ENCODE results near the gene FRAT1. TPM values are rescaled to one million over a fixed set of nuclear protein-coding genes. Genes with fewer than 3 reads are reported as not detected.
"Not testable (repeated sequence)": the region's sequence is repeated elsewhere in the genome, so short reads cannot be mapped to it uniquely, and the experiment has no call there.

Gene FRAT1
- total and polyA plus RNA-seq, 9 donors = 1.2 to 2.6 (median 1.6) TPM

DNA sequence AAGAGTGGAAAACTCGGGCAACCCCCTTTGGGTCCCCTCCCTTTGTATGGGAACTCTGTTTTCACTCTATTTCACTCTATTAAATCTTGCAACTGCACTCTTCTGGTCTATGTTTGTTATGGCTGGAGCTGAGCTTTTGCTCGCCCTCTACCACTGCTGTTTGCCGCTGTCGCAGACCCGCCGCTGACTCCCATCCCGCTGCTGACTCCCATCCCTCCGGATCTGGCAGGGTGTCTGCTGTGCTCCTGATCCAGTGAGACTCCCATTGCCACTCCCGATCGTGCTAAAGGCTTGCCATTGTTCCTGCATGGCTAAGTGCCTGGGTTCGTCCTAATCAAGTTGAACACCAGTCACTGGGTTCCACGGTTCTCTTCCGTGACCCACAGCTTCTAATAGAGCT is 29.0 kb upstream of the FRAT1 start:
- H3K9me3 ChIP-seq (replicated peaks; ENCODE audit: control insufficient read depth, low read depth, low read length); H3K4me1 ChIP-seq (ENCODE audit: control insufficient read depth, insufficient read depth, low read length); H3K27me3 ChIP-seq (ENCODE audit: control insufficient read depth, insufficient read depth, low read length); DNase-seq; H3K36me3 ChIP-seq (ENCODE audit: control insufficient read depth, insufficient read depth, low read length); H3K27ac ChIP-seq (ENCODE audit: low read length); H3K4me3 ChIP-seq (ENCODE audit: low read length): not testable (repeated sequence)
- WGBS (ENCODE audit: insufficient coverage) = 98% methylated on average over 12 of the region's 13 CpGs

DNA sequence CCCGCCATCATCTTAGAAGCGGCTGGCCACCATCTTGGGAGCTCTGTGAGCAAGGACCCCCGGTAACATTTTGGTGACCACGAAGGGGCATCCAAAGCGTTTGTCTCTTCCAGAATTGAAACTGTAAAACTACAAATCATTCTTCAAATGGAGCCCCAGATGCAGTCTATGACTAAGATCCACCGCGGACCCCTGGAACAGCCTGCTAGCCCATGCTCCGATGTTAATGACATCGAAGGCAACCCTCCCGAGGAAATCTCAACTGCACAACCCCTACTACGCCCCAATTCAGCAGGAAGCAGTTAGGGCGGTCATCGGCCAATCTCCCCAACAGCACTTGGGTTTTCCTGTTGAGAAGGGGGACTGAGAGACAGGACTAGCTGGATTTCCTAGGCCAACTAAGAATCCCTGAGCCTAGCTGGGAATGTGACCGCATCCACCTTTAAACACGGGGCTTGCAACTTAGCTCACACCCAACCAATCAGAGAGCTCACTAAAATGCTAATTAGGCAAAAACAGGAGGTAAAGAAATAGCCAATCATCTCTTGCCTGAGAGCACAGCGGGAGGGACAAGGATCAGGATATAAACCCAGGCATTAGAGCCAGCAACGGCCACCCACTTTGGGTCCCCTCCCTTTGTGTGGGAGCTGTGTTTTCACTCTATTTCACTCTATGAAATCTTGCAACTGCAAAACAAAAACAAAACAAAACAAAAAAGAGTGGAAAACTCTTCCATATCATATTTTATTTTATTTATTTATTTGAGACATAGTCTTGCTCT is 28.3 kb upstream of the FRAT1 start:
- H3K27ac ChIP-seq (ENCODE audit: low read length) = not testable (repeated sequence)

DNA sequence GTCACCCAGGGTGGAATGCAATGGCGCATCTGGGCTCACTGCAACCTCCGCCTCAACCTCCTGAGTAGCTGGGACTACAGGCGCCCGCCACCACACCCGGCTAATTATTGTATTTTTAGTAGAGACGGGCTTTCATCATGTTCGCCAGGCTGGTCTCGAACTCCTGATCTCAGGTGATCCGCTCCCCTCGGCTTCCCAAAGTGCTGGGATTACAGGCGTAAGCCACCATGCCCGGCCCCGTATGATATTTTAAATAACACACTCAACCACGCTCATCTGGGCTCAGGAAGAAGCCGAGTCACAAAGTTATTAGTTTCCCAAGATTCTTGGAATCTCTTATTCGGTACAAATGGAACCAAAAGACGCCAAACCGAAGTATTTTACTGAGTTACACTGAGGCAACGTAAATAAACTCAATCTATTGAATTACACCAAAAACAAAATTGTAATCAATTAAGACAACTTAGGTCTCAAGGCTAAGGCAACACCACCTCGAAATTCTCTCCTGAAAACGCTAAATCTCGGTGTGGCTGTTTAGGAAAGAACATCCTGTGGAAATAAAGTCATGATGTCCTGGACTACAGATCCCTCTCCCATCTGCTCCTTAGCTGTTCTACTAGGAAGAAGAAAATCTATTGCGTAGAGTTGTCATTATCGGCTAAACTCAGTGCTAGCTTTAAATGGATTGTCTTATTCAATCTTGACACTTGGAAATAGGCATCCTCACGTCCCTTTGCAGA is 27.5 kb upstream of the FRAT1 start:
- peak overlapping the region; percentile 85 for H3K4me3 ChIP-seq (ENCODE audit: low read length)
- peaks cover 8% of the 10 kb centered on the region for H3K36me3 ChIP-seq (ENCODE audit: control insufficient read depth, insufficient read depth, low read length)
- H3K4me1 ChIP-seq (ENCODE audit: control insufficient read depth, insufficient read depth, low read length) = peaks cover 4% of the 10 kb centered on the region
- H3K27me3 ChIP-seq (ENCODE audit: control insufficient read depth, insufficient read depth, low read length) = no peaks in the 10 kb centered on the region
- DNase-seq = no peak
- H3K9me3 ChIP-seq (replicated peaks; ENCODE audit: control insufficient read depth, low read depth, low read length) = no peaks in the 10 kb centered on the region
- 70% methylated on average over 13 of the region's 25 CpGs for WGBS (ENCODE audit: insufficient coverage)
- peak overlapping the region; percentile 98 for H3K27ac ChIP-seq (ENCODE audit: low read length)

More for the DNA sequence above, 28.3 kb upstream of the FRAT1 start:
- not testable (repeated sequence) for H3K27me3 ChIP-seq (ENCODE audit: control insufficient read depth, insufficient read depth, low read length); H3K4me1 ChIP-seq (ENCODE audit: control insufficient read depth, insufficient read depth, low read length); H3K4me3 ChIP-seq (ENCODE audit: low read length); H3K9me3 ChIP-seq (replicated peaks; ENCODE audit: control insufficient read depth, low read depth, low read length); DNase-seq; H3K36me3 ChIP-seq (ENCODE audit: control insufficient read depth, insufficient read depth, low read length)
- 96% methylated on average over 7 of the region's 17 CpGs for WGBS (ENCODE audit: insufficient coverage)

DNA sequence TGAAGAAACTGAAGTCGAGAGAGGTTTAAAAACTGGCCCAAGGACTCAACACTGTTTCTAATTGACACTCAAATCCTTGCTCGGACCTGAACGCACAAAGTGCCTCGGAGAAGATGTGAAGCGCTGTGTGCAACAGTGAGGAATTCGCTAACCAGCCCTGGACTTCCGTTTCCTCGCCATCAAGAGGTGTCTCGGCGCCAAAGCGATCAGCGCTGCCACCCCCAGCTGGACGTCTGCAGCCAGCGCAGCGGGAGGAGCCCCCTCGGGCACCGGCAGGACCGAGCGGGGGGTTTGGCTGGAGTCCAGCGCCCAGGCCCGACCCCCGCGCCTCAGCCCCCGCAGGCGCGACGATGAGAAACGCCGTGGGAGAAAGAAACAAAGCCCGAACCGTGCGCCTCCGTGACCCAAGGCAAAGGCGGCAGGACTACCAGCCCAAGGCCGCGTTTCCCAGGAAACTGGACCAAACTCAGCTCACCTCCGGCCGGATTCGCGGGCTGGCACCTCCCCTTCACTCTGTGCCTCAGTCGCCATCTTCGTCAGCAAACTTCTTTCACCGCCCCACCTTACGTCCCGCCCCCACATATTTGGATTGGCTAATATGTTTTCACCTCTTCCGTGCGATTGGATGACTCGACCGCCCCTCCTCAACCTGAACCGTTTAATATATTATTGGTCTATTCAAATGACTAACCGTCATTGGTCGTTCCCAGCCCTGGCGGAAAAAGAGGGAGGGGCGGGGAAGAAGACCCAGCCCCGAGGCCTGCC is 26.8 kb upstream of the FRAT1 start, which contains the start of gene ARHGAP19:
Gene ARHGAP19, minus strand, starts transcription at position 541 of the 765 bp plus-strand sequence. Its CDS starts 10 bp downstream, at position 531.
- Histone ChIP-seq H3K27me3 (ENCODE audit: control insufficient read depth, insufficient read depth, low read length) (no peaks in the 10 kb centered on the region), H3K27ac (ENCODE audit: low read length) (peak within 1 kb of the TSS; percentile 98), H3K9me3 (replicated peaks; ENCODE audit: control insufficient read depth, low read depth, low read length) (no peaks in the 10 kb centered on the region), H3K4me1 (ENCODE audit: control insufficient read depth, insufficient read depth, low read length) (peaks cover 4% of the 10 kb centered on the region), H3K36me3 (ENCODE audit: control insufficient read depth, insufficient read depth, low read length) (peaks cover 3% of the 10 kb centered on the region), H3K4me3 (ENCODE audit: low read length) (peak within 1 kb of the TSS; percentile 85)
- under 1% methylated on average over 41 of the region's 55 CpGs for WGBS (ENCODE audit: insufficient coverage)
- DNase-seq = peak; percentile 100

DNA sequence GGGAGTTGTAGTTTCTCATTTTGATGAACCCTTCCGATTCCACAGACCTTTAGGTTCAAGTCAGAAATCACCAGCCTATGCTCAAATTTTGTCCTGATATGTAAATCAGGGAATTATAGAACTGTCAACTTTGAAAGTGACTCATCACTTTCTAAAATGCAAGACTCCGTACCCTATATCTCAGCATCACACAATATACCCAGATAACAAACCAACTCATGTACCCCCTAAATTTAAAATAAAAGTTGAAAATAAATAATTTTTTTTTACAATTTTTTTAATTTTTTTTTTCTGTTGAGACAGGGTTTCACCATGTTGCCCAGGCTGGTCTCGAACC is 26.2 kb upstream of the FRAT1 start:
- Histone ChIP-seq H3K4me1 (ENCODE audit: control insufficient read depth, insufficient read depth, low read length) (peaks cover 4% of the 10 kb centered on the region), H3K27me3 (ENCODE audit: control insufficient read depth, insufficient read depth, low read length) (no peaks in the 10 kb centered on the region), H3K27ac (ENCODE audit: low read length) (no peak overlapping the region), H3K4me3 (ENCODE audit: low read length) (no peak overlapping the region), H3K9me3 (replicated peaks; ENCODE audit: control insufficient read depth, low read depth, low read length) (no peaks in the 10 kb centered on the region), H3K36me3 (ENCODE audit: control insufficient read depth, insufficient read depth, low read length) (no peaks in the 10 kb centered on the region)
- no peak for DNase-seq
- no CpG with 5 or more reads among the region's 3 CpGs for WGBS (ENCODE audit: insufficient coverage)

DNA sequence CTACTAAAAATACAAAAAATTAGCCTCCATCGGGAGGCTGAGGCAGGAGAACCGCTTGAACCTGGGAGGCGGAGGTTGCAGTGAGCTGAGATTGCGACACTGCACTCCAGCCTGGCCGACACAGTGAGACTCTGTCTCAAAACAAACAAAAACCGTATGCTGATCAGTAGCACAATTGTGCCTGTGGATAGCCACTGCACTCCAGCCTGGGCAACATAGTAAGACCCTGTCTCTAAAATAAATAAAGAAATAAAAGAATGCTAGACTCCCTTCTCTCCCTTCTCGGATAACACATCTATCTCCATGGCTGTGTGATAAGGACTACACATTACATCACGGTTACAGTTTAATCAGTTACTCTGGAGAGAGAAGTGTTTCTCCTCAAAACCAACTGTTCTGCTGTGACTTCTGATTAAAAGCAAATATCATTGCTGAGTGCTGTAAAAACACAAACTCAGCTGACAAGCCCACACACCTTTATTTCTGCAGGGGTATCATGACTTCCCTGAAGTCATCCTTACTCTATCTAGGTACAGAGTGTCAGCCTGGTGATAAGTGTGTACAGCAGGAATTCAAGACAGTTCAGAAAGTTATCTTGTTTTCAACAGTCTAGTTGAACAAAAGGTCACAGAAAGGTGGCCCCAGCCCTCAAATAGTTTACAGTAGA is 21.4 kb upstream of the FRAT1 start:
- no peak for DNase-seq
- Histone ChIP-seq H3K36me3 (ENCODE audit: control insufficient read depth, insufficient read depth, low read length) (no peaks in the 10 kb centered on the region), H3K4me1 (ENCODE audit: control insufficient read depth, insufficient read depth, low read length) (no peaks in the 10 kb centered on the region), H3K27me3 (ENCODE audit: control insufficient read depth, insufficient read depth, low read length) (peaks cover 2% of the 10 kb centered on the region), H3K27ac (ENCODE audit: low read length) (no peak overlapping the region), H3K9me3 (replicated peaks; ENCODE audit: control insufficient read depth, low read depth, low read length) (no peaks in the 10 kb centered on the region), H3K4me3 (ENCODE audit: low read length) (no peak overlapping the region)
- 100% methylated on average over 1 of the region's 8 CpGs for WGBS (ENCODE audit: insufficient coverage)

DNA sequence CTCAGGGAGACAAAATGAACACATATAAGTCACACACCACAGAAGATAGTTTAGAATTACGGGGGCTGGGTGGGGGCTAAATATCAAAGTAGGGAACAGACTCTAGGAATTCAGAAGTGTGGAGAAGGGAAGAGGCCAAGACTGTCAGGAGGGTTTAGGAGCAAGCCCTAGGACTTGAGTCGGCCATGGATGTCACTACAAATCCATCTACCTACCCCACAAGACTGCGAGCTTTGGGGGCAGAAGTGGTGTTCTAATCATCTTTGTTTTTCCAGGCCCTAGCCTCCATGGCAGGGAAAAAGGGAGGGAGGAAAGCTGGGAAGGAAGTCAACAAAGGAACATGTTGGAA is 20.9 kb upstream of the FRAT1 start:
- WGBS (ENCODE audit: insufficient coverage) = no CpG with 5 or more reads among the region's 3 CpGs

DNA sequence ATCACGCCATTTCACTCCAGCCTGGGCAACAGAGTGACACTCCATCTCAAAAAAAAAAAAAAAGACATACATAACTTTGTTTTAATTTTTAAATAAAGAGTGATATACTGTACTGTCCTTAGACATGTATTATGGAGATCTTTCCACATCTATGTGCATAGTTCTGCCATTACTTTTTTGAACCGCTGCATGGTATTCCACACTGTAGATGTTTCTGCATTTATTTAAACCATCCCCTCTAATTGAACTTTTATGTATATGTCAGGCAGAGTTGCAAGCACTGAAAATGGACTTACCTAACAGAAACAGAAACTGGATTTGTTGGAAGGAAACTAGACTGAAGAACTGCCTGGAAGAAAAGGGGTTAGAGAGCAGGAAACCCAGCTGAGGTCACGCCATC is 18.1 kb upstream of the FRAT1 start:
- no peak overlapping the region for H3K4me3 ChIP-seq (ENCODE audit: low read length)
- 60% methylated on average over 1 of the region's 3 CpGs for WGBS (ENCODE audit: insufficient coverage)
- peaks cover 2% of the 10 kb centered on the region for H3K27me3 ChIP-seq (ENCODE audit: control insufficient read depth, insufficient read depth, low read length)
- no peak overlapping the region for H3K27ac ChIP-seq (ENCODE audit: low read length)
- no peak for DNase-seq
- no peaks in the 10 kb centered on the region for H3K36me3 ChIP-seq (ENCODE audit: control insufficient read depth, insufficient read depth, low read length)
- no peaks in the 10 kb centered on the region for H3K9me3 ChIP-seq (replicated peaks; ENCODE audit: control insufficient read depth, low read depth, low read length)
- H3K4me1 ChIP-seq (ENCODE audit: control insufficient read depth, insufficient read depth, low read length) = no peaks in the 10 kb centered on the region

More for the DNA sequence above, 20.9 kb upstream of the FRAT1 start:
- Histone ChIP-seq H3K27me3 (ENCODE audit: control insufficient read depth, insufficient read depth, low read length) (peaks cover 2% of the 10 kb centered on the region), H3K4me1 (ENCODE audit: control insufficient read depth, insufficient read depth, low read length) (no peaks in the 10 kb centered on the region), H3K36me3 (ENCODE audit: control insufficient read depth, insufficient read depth, low read length) (no peaks in the 10 kb centered on the region), H3K27ac (ENCODE audit: low read length) (no peak overlapping the region), H3K9me3 (replicated peaks; ENCODE audit: control insufficient read depth, low read depth, low read length) (no peaks in the 10 kb centered on the region), H3K4me3 (ENCODE audit: low read length) (no peak overlapping the region)
- no peak for DNase-seq

DNA sequence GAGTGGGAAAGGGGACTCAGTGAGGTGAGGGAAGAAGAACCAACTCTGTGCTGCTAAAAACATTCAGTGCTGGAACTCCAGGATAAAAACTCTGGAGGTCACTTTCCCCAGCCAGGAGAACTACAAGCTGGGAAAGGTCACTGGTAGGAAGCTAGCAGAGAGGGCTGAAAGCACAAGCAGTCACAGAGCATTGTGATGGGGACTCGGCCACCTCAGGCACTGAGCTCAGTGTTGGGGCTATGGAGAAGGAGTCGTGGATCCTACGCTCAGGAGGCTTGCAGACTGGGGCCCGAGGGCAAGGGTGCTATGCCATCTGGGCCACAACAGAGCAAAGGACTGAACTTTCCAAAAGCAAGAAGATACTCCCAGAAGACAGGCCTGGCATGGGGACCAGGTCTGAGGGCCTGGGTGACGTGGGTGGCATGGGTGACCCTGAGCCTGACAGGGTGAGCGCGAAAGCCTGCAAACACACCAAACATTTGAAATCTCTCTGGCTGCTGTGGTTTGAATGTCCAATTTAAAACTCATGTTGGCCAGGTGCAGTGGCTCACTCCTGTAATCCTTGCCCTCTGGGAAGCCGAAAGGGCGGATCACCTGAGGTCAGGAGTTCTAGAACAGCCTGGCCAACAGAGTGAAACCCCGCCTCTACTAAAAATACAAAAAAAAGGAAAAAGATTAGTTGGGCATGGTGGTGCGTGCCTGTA is 16.8 kb upstream of the FRAT1 start:
- Histone ChIP-seq H3K9me3 (replicated peaks; ENCODE audit: control insufficient read depth, low read depth, low read length) (no peaks in the 10 kb centered on the region), H3K4me1 (ENCODE audit: control insufficient read depth, insufficient read depth, low read length) (no peaks in the 10 kb centered on the region), H3K36me3 (ENCODE audit: control insufficient read depth, insufficient read depth, low read length) (no peaks in the 10 kb centered on the region), H3K27me3 (ENCODE audit: control insufficient read depth, insufficient read depth, low read length) (peaks cover 2% of the 10 kb centered on the region), H3K27ac (ENCODE audit: low read length) (no peak overlapping the region), H3K4me3 (ENCODE audit: low read length) (no peak overlapping the region)
- no peak for DNase-seq
- WGBS (ENCODE audit: insufficient coverage) = 100% methylated on average over 2 of the region's 11 CpGs
